HL-60 (cell line): Measurements from ENCODE around the gene SIMC1.

Source experiments
- GABPA ChIP-seq: IDR thresholded peaks from 2 replicates; pipeline ENCODE4 v1.6.1; 2012; ENCODE audit warnings: low read depth
- TF ChIP-seq, protein P1 (sequence below): IDR thresholded peaks from one replicate; pipeline ENCODE4 v1.5.1; 2011; ENCODE audit warnings: low read length, control low read depth, inconsistent platforms; ENCODE audit not compliant: insufficient read depth

DNA sequence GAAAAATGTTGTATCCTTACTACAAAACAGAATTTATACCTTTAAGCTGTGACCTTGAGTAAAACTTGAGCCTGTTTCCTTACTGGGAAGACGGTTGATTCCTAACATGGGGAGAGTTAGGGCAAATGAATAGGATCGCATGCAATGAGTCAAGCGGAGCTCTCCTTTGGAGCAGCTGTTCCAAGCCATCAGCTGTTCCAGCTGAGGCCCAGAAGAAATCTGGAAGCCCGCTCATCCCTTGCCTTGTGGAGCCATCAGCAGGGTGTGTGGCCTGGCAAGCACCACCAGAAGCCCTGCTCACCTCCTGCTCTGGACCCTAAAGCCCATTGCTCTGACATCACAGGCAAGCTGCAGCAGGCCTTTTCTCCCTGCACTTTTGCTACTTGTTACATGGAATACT lies 115.3 kb downstream of the SIMC1 start:
- TF ChIP-seq, protein P1, sequence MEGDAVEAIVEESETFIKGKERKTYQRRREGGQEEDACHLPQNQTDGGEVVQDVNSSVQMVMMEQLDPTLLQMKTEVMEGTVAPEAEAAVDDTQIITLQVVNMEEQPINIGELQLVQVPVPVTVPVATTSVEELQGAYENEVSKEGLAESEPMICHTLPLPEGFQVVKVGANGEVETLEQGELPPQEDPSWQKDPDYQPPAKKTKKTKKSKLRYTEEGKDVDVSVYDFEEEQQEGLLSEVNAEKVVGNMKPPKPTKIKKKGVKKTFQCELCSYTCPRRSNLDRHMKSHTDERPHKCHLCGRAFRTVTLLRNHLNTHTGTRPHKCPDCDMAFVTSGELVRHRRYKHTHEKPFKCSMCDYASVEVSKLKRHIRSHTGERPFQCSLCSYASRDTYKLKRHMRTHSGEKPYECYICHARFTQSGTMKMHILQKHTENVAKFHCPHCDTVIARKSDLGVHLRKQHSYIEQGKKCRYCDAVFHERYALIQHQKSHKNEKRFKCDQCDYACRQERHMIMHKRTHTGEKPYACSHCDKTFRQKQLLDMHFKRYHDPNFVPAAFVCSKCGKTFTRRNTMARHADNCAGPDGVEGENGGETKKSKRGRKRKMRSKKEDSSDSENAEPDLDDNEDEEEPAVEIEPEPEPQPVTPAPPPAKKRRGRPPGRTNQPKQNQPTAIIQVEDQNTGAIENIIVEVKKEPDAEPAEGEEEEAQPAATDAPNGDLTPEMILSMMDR = no peak
- no peak for TF ChIP-seq GABPA
